HG03469 (cell line): ENCODE measurements around the gene NAPA.
"Not testable (repeated sequence)": the region's sequence is repeated elsewhere in the genome, so short reads cannot be mapped to it uniquely, and the experiment has no call there.

Experiments used
- ATAC-seq: cut with Tn5 transposase; IDR thresholded peaks from one replicate; pipeline ENCODE4 v1.9.1; 2021; ENCODE audit warnings: mild to moderate bottlenecking, moderate library complexity, moderate number of reproducible peaks; ENCODE audit not compliant: unreplicated experiment

NAPA gene

DNA sequence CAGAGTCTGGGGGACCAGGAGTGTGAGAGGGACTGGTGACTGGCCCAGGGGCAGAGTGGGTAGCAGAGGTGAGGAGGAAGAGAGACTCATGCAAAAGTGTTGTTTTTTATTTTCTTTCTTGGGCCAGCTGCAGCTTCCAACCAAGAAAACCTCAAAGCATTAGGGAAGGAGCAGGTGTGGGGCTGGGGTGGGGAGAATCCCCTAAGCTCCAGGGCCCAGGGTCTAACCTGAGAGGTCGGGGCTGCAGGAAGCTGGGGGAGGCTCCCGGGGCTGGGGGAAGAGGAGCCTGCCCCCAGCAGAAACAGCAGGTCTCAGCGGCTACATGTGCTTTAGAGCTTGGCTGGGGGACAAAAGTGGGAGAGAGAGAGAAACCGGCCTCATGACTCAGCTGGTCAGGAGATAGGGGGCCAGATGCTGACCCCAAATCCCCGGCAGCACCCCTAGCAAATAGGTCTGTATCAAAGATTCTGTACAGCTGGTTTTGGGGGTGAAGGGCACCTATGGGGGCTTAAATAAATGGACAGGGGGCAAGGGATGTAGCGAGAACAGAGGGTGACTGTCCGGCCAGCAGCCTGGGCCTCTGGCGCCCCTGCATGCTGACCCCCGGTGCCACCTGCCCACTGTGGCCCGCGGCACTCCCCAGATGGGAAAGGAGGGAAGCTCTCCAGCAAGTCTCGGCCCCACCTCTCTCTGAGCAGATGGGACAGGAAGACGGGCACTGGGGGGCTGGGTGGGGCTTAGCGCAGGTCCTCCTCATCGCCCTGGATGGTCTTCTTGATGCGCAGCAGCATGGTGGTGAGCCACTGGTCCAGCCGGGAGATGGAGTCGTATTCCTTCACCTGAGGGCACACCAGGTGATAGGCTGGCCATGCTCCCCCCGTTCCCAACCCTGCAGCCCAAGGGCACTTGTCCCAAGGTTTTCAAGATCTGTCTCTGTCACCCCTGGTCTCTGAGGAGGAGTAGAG, 27.0 kb downstream of the NAPA start:
- no peak for ATAC-seq

DNA sequence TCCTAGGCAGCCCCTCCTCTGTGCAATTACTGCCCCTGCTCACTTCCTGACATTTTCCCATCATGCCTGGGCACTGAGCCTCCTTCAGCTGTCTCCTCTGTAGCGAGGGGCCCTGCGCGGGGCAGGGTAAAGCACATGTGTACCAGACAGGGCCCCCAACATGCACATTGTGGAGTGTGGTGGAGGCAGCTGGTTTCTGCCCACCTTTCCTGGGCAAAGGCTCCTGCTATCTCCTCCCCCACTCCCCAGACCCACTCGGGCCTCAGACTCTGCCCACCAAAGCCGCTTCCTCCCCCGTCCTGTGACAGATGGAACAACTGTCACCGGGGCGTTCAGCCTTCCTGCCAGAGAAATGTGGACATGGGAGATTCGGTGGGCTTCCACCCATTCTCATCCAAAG, 28.0 kb downstream of the NAPA start:
- ATAC-seq, result no peak

DNA sequence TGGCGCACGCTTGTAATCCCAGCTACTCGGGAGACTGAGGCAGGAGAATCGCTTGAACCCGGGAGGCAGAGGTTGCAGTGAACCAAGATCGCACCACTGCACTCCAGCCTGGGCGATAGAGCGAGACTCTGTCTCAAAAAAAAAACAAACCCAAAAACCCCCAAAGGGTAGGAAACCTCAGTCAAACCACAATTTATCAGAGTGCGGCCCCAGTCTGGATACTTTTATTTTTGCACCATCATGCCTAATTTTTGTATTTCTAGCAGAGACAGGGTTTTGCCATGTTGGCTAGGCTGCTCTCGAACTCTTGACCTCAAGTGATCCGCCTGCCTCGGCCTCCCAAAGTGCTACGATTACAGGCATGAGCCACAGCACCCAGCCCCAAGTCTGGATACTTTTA, 28.6 kb downstream of the NAPA start:
- ATAC-seq, result not testable (repeated sequence)

DNA sequence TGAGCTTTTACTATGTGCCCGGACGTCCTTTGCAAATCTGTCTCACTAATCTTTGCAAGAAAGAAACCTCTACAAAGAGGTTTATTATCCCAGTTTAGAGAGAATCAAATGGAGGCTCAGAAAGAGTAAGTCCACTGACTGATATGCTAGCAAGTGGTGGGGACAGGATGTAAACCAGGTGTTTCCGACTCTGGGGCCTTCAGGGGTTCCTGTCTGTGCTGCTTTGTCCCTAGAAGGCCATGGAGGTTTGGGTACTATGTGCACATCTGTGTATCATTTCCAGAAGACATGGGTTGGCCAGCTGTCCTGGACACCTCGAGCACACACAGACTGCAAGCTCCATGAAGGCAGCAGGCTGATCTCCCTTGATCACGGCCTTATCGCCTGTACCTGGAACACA, 29.7 kb downstream of the NAPA start:
- ATAC-seq, result no peak

DNA sequence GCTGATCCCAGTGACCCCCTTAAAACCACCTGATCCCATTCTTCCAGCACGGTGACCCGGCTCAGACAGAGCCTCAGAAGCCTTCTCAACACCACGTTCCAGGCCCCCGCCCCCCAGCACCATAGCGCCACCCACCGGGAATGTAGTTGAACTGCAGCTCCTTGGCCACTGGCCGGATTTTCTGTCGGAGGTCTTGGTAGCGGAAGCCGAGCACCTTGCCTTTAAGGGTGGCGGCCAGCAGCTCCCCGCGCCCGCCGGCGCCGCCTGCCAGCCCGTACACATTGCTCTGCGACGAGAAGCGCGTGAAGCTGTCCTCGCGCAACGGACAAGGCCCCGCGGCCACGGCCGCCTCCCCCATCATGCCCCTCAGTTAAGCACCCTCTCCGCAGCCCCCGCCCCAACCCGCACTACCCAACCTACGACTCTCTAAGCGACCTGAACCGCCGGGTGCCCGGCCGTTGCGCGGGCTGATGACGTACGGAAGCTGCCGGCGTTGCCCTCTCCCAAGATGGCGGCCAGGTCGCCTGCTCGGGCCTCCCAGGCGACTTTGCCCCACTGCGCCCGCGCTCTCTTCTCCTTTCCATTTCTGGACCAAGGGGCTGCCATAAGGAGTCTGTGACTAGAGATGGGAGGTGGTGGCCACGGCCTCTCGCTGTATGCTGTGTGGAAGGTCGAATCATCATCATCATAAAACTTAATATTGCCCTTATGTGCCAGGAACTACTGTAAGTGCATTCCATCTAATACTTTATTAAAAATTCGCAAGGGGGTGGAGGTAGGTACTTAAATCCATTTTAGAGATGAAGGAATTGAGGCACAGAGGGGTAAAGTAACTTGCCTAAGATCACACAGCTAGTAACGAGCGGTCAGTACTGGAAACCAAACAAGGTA, 30.8 kb downstream of the NAPA start, which contains the start of gene KPTN:
KPTN (minus strand) TSS at position 420 of the 891 bp plus-strand sequence; CDS start at position 361, 59 bp downstream.
- ATAC-seq, result no peak

DNA sequence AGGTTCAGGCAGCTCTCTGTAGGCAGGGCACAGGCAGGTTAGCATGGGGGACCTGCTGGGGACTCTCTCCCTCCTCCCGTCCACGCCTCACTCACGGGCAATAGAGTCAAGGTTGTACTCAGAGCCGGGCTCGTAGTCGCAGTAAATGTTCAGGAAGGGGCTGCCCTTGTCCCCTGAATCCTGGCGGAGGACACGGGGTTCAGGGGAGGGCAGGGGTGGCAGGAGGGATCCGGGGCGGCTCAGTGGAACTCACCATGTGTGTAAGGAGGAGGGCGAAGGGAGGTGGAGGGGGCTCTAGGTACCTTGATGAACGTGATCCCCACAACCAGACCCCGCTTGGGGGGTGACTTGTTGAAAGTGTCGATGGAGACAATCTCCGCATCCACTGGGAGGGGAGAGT, 31.7 kb downstream of the NAPA start:
- ATAC-seq, result no peak

DNA sequence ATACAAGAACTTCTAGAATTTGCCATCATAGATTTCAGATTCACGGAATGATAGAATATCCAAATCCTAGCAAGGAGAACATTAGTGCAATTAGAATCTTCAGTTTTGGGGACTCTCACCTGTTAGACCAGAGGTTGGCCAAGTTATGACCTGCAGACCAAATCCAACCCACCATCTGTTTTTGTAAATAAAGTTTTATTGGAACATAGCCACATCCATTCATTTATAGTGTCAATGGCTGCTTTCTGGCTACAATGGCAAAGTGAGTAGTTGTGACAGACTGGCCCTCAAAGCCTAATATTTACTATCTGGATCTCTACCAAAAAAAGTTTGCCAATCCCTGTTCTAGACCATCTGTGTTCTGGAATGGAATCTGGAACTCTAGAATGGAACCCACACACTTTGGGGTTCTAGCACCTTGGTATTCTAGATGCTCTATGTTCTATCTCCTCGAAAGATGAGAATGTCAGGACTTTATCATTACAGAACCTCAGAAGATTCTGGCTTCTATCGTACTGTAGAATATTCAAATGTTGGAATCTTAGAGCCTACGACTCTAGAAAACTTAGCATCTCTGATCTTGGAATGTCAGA, 33.3 kb downstream of the NAPA start:
- ATAC-seq, result no peak

DNA sequence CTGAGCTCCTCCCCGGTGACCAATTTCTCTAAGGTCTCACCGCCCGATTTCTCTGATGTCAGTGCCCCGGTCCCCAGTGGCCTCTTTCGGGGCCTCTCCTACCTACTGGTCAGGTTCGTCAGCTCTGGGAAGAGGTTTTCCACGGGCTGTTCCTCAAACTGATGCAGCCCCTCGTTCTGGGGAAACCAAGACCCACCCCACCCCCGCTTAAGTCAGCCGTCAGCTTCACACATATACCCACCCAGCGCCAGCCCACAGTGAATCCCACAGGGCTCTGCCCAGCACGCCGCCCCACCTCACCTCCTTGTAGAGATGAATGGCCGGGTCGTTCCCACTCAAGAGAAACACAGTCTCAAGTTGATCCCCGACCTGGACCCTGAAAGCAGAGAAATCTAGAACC, 34.2 kb downstream of the NAPA start:
- ATAC-seq, result no peak

DNA sequence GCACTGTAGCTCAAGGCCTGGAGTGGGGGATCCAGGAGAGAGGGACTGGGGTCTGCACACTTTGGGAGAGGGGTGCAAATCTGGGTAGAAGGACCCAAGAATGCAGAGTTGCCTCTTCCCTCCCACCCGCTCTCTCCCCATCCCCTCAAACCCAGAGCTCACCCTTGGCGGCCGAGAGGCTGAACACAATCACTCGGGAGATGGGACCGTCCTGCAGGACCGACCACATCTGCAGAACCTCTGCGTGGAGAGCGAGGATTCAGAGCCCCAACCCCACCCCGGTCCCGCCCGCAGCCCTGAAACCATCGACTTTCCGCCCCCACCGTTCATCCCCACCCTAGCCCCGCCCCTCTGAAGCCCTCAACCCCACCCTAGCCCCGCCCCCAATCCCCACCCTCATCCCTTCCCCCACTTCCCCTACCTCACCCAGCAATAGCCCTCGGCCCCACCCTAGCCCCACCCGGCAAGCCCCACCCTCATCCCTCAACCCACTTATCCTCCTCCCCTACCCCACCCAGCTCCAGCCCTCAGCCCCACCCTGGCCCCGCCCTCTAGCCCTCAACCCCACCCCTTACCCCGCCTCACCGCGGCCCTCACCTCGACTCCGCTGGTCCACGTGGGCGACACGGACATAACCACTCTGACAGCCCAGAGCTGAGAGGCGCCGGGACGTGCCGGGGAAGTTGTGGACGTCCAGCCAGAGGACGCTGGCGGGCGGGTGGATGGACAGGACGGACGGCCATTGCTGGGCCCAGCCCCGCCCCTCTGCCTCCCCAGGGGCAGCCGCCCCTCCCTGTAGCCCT, 35.0 kb downstream of the NAPA start:
- ATAC-seq, result no peak

DNA sequence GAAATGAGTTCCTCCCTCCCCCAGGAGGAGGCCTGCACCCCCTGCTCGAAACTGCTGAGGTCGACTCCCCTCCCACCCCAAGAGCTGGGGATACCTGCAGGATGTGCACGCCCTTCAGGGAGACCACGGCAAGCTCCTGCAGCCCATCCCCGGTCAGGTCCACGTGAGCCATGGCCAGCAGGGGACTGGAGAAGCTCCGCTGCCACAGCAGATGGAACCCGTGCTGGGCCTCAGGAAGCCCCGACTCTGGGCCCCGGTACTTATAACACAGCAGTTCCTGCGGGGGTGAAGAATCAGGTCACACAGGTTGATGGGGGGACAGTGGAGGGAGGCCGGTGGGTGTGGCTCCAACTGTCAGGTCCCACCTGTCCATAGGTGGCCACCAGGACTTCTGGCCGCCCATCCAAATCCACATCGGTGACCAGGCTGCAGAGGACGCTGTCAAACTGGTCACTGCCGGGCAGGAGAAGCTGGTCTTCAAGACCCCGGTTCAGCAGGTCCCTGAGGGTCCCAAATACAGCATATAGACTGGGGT, 38.4 kb downstream of the NAPA start:
- ATAC-seq, result no peak

DNA sequence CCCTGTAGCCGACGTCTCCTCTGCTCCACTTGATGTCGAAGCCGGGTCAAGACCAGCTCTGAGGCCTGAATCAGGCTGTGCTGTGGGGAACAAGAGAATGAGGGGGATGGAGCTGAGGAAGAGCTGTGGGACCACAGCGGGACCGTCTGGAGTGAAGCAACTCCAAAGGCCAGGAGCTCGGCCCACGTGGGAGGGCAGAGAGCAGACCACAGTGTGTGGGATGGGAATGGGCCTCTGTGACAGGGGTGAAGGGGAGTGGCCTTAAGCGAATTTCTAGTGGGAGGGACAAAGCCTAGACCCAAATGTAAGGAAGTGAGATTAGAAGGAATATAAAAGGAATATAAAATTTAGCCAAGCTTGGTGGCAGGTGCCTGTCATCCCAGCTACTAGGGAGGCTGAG, 39.4 kb downstream of the NAPA start:
- no peak for ATAC-seq

DNA sequence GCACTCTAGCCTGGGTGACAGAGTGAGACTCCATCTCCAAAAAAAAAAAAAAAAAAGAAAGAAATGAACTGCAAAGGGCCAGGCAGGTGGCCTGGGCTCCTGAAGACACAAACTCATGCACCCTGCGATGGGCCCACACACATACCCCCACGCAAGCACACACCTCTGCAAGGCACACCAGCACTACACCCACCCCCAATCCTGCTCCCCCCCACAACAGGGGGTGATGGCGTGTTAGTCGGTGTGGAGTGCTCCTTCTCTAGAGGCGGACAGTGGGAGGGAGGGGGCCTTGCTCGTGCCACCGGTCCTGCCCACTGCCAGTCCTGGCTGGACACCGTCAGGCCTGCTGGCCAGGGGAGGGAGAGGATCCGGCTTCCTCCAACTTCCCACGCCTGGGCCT, 41.5 kb downstream of the NAPA start:
- no peak for ATAC-seq

DNA sequence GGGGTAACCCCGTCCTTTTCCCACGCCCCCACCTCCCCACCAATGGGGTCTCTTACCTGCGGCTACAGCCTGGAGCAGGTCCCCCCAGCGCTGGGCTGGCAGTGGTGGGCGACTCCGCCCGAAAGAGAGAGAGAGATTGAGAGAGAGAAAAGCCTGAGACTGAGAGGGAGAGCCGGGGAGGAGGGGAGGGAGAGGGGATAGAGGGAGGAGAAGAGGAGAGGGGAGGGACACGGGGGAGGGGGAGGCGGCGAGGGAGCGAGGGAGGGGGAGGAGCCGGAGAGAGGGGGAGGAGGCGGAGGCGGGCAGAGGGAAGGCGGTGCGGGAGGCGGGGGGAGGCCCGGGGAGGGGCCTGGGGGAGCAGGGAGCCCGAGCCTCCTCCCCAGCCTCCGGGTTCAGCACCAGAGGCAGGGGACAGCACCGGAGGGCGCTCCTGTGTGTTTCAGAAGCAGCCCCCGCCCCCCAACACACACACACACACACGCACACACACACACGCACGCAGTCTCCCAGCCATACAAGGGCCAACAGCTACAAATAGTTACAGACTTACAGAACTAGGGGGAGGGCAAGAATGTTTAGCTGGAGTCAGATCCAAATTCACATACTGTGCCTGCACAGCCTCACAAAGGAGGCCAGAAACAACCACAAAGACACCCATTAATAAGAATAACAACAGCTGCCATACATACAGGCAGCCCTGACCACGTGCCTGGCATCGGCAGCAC, 43.0 kb downstream of the NAPA start, which contains the start of gene SLC8A2:
SLC8A2 (minus strand) TSS at position 161 of the 725 bp plus-strand sequence. CDS start 5,490 bp downstream, outside the sequence.
- no peak for ATAC-seq

DNA sequence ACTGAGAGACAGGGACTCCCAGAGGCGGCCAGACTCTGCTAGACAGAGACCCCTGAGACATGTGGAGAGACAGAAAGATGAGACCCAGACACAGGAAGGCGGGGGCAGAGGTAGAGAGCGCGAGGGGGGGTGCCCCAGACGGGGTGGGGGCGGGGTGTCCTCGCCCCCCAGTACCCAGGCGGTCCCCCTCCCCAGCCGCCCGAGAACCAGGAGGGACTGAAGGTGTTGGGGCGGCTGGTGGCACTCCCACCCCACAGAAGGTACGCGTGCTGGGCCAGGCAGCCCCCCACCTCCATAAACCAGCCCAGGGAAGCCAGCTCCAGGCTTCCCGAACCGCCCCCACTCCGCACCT, 43.5 kb downstream of the NAPA start:
- ATAC-seq, result no peak

DNA sequence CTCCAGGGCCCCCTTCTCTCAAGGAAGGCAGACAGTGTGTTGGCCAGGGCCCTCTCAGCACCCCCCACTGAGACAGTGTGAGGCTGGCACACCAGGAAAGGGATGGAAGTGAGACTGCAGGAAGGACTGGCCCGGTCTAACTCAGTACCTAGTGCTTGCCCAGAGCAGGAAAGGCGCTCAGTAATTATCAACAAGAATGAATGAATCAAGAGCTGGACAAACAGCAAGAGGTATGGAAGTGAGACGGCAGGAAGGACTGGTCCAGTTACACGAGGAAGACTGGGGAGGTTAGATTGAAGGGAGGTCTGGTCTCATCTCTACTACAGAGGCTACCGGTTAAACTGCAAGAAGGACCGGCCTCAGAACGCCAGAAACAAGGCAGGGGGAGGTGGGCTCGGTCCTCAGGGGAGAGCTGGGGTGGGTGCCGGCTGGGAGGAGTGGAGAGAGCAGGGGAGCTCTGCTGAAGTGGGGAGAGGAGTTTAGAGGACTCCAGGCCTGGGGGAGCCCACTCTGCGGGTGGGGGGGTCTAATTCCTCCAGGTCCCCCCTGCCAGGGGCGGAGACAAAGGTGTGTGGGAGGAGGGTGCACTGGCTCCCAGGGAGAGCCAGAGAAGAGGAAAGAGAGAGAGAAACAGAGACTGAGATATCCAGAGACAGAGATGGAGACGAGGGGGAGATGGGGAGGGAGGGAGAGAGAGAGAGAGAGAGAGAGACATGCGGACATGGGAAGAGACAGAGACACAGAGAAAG, 44.2 kb downstream of the NAPA start:
- ATAC-seq, result no peak

DNA sequence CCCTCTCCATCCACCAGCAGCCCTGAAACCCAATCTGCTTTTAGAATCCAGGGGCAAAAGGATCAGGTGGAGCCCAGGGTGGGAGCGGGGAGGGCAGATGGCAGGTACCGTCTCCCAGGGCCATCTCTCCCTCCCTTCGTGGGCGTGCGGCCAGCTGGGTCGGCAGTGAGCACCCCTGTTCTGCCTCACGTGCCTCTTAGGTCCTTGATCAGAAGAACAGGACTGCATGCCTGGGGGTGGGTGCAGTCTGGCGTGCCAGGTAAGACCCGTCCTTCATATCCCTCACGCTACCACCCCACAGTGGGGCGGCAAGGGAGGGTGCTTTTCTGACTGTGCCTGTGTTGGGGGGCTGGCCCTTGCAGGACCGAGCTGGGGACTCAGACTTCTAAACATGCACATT, 45.1 kb downstream of the NAPA start:
- no peak for ATAC-seq

DNA sequence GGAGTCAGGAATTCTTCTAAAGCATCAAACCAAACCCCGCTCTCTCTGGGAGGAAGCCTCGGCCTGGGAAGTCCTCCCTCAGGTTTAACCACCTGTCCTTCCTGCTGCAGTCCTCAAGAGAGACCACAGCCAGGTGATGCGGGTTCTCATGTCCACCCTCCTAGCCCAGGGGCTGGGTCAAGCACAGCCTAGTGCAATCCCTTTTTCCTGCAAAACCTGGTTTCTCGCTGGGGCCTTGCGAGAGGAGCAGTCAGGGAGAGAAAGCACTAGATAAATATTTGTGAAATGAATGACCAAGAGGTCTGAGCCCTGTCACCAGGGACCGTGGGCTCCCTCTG, 45.5 kb downstream of the NAPA start:
- no peak for ATAC-seq

DNA sequence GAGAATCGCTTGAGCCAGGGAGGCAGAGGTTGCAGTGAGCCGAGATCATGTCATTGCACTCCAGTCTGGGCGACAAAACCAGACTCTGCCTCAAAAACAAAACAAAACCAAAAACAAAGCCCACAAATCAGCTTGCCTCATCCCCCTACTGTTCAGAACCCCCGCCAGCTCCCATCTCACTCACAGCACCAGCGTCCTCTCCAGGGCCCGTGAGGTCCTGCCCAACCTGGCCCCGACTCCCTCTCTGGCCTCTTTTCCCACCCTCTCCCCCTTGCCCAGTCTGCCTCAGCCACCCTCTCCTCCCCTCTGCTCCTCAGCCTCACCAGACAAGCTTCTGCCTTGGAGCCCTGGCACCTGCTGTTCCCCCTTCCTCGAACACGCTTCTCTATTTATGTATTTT, 46.9 kb downstream of the NAPA start:
- no peak for ATAC-seq

DNA sequence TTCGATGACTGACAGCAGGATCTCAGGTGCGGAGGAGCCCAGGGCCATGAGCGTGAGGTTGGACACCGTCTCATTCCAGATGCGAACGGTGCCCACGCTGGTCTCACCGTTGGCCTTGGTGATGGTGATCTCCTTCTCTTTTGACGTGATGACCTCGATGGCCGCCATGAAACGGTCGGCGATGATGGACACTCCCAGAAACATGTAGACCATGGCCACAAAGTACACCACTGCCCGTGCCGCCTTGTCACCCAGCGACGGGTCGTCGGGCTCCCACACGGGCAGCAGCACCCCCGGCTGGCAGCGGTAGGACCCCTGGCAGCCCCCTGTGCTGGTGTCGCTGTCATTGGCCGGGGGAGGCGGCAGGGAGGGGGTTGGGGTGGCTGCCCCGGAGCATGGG, 48.9 kb downstream of the NAPA start:
- ATAC-seq, result no peak
